Activated T-cell treated with anti-CD3 and anti-CD28 coated beads for 24 hours (primary cell): Measurements from ENCODE around the gene WIPF1.
"Not testable (repeated sequence)": the region's sequence is repeated elsewhere in the genome, so short reads cannot be mapped to it uniquely, and the experiment has no call there.

Experiments used
- DNase-seq: peaks from one replicate; pipeline ENCODE4 v3.0.0-alpha.2; 2020; ENCODE audit warnings: low read depth

WIPF1 gene

DNA sequence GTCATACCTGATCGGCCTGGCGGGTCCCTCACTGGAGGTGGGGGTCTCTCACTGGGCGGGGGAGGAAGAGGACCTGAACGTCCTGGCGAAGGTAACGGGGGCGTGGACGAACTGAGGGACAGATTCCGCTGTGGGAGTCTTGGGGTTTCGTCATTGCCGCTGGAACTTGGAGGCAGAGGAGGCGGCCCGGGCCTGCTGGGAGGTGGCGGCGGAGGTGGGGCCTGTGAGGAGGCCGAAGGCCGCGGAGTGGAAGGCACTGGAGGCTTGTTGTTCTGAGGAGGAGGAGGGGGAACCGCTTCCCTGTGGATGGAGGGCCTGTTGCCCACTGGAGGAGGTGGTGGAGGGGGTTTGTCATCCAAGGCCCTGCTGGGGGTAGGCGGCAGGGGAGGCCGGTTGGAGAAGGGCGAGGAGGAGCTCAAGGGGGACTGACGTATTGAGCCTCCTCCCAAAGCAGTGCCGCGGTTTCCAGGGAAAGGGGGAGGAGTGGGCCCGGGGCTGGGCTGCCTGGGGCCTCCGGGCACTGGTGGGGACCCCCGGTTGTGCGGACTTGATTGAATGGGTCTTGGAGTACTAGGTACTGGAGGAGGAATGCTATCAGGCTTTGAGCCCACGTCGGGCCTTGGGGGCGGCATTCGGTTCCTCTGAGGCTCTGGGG lies 25.8 kb downstream of the WIPF1 start:
- DNase-seq: no peak

DNA sequence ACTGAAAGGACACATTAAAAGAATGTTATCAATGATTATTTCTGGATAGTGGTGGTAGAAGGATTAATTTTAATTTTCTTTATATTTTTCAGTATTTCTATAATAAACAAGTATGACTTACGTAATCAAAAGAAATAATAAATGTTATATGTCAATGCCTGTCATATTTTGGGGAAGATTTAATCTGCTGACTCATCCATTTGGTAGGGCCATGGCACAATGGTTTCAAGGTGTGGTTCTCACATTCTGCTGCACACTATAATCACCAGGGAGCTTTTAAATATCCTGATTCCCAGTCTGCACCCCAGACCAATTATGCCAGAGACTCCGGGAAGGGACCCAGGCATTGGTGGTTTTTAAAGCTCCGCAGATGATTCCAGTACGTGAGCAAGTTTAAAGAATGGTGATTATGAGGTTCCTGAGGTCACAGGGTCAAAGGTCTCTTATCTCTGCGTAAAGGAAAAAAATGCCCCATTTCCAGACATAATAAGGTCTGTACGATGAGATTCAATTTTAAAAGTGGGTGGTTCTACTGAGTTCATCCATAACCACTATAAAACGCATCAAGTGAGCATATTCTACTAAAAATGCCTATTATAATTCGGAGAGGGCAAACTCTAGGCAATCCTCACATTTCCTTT lies 27.2 kb downstream of the WIPF1 start:
- no peak for DNase-seq

GRCh38 chr2:174569678-174570077 lies 27.9 kb downstream of the WIPF1 start:
- no peak for DNase-seq

DNA sequence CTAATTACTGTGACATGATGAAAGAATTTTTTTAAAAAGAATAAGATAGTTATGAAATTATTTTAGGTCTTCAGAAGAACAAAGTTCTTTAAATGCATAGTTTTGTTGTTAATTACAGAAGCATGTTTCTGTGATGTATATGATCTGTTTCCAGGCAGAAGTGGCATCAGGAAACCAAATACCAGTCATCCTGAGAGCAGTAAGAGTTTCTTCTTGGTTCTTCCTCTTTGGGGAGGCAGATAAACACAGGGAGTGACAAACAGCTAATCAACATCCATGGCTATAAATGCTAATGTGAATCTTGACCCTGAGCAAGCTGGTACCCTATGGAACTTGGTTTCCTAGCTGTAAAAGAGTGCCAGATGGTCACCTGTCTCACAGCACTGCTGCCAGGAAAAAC lies 29.2 kb downstream of the WIPF1 start:
- DNase-seq: no peak

- DNase-seq: no peak
Observed at GRCh38 chr2:174566871-174567270, 30.7 kb downstream of the WIPF1 start.

GRCh38 chr2:174563530-174564282 lies 33.9 kb downstream of the WIPF1 start:
- DNase-seq: no peak

DNA sequence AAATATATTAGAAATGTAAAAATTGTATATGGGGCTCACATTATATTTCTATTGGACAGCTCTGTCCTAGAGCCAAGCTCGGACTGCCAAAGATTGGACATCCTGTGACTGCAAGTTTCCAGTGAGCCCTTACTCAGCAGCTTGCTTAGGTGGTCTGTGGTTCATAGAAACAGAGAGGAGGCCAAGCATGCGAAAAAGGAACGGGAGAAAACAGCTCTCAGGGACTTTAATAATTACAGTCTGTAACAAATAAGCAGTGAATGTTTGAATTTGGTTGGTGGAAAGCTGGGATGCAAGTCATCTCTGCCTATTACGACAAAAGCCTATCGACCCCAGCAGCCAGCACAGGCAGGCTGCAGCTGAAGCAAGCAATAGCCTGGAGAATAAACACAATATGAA lies 35.6 kb downstream of the WIPF1 start:
- DNase-seq: no peak

DNA sequence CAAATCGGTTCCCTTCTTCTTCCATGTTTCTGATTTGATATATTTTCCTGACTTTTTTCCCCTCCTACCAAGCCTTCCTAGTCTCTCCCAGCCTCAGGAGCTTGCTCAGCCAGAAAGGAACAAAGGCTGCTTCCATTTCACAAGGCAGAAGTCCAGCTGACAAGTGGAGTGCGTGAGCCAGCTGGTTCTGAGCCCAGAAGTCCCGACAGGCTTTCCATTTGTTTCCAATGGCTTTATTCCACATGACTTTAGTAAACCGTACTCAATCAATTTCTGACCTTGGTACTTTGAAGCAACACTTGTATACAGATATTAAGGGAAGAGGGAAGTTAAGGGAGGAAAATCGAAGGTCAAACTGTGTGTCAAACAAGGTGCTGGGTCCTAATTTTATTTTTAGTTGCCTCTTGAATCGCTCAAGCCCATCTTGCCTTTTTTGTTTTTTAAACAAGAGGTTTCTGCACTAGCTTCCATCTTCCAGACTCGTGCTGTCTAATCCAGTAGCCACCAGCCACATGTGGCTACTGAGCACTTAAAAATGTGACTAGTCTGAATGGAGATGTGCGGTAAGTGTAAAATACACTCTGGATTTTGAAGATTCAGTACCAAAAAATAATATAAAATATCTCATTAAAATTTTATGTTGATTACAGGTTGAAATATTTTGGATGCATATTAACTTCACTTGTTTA lies 36.2 kb downstream of the WIPF1 start:
- DNase-seq: no peak

DNA sequence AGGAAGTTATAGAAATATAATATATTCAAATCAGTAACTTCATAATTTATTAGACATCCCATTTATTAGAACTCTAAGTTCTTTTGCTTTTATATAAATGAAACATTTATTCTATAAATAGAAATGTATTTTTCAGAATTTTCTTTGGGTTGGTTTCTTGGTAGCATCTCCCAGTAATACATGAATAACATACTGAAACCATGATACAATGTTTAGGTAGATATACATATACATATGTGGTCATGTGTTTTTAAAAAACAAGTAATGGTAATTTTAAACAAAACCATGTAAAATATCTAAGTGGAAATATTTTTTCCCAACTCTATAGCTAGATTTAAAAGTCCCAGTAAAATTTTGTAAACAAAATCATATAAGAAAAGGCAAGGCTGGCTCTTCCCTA lies 36.9 kb downstream of the WIPF1 start:
- no peak for DNase-seq

DNA sequence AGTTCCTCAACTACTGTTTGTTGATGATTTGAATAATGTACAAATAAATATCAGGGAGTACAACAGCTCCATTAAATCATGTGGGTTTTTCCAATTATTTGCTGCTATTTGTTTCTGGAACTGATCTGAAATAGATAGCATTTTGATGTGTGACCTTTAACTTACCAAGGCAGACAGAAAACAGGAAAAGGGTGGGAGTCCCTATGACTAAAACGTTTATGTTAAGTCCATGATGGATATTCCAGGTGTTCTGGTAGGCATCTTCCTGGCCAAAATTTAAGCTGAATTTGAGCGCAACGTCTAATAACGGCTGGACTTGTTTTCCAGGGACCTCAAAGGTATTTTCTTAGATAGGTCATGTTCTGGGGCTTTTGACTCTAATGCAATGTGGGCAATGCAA lies 41.6 kb downstream of the WIPF1 start:
- DNase-seq: no peak

- no peak for DNase-seq
Observed at GRCh38 chr2:174554529-174555150, 43.0 kb downstream of the WIPF1 start.

GRCh38 chr2:174553811-174554493 lies 43.7 kb downstream of the WIPF1 start:
- DNase-seq: no peak

DNA sequence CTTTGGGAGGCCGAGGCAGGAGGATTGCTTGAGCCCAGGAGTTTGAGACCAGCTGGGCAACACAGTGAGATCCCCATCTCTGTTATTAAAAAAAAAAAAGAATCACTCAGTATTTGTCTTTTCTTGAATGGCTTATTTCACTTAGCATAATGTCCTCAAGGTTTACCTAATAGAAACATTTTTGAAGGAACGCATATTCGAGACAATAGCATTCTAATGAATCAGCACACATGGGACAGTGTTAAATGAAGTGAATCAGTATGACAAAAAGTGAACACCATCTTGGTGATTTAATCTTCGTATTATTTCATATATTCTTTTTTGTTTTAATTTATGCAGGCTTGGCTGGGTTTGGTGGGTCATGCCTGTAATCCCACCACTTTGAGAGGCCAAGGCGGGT lies 44.7 kb downstream of the WIPF1 start:
- no peak for DNase-seq

- no peak for DNase-seq
Observed at GRCh38 chr2:174551697-174552096, 45.9 kb downstream of the WIPF1 start.

GRCh38 chr2:174548646-174549045 lies 49.0 kb downstream of the WIPF1 start:
- DNase-seq: not testable (repeated sequence)

DNA sequence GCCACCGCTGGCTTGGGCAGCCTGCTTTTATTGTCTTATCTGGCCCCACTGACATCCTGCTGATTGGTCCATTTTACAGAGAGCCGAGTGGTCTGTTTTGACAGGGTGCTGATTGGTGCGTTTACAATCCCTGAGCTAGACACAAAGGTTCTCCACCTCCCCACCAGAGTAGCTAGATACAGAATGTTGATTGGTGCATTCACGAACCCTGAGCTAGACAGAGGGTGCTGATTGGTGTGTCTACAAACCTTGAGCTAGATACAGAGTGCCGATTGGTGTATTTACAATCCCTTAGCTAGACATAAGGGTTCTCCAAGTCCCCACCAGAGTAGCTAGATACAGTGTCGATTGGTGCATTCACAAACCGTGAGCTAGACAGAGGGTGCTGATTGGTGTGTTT lies 49.6 kb downstream of the WIPF1 start:
- DNase-seq: not testable (repeated sequence)

GRCh38 chr2:174546519-174547506 lies 50.8 kb downstream of the WIPF1 start:
- DNase-seq: no peak

DNA sequence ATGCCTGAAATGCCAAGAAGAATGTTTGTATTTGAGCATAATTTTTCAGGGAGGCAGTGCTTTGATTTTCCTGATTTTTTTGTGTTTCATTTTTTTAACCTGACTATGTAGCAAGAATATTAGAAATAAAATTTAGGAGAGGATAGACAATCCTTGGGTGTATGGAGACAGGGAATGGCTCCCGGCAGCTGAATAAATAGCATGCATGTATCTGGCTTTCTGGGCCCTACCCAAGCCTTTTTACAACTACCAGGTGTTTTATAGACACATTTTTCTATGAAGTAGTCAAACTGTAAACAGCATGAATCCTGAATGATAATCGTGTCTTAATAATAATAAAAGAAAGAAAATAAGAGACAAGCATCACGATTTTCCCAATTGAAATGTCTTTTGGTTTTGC lies 52.4 kb downstream of the WIPF1 start:
- DNase-seq: no peak

DNA sequence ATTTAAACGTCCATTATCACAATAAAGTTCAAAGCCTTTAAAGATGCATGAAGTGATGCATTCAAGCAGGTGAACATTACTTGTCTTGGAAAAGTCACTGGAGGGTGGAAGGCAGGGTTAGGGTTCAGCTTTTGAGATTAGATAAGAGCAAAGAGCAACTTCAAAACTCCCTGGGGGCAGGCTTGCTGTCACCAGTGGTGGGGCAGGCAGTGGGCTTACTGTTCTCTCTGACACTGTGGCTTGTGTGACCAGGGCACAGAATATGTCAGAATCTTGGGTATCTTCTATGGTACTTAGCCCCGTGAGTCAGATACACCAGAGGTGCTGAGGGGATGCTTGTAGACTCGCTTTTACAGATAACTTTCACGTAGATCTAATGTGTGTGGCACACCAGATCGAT lies 52.8 kb downstream of the WIPF1 start:
- no peak for DNase-seq

- no peak for DNase-seq
Observed at GRCh38 chr2:174544156-174544555, 53.4 kb downstream of the WIPF1 start.
